A204.1 (cell line): ENCODE results near the gene POTEF.
"Not testable (repeated sequence)": the region's sequence is repeated elsewhere in the genome, so short reads cannot be mapped to it uniquely, and the experiment has no call there.

Experiments
- FAIRE-seq: peaks from 2 replicates; lab custom pipeline; 2012; peaks lifted over from hg19 to GRCh38; lab: Jason Lieb, UNC

The POTEF gene

GRCh38 chr2:130129120-130129829 lies at the start of gene POTEF:
Gene POTEF, minus strand, starts transcription at chr2:130129222. Its CDS starts 8,707 bp downstream, at chr2:130120515.
- not testable (repeated sequence) for FAIRE-seq

- not testable (repeated sequence) for FAIRE-seq
Measured at GRCh38 chr2:130174866-130175265, 45.8 kb upstream of the POTEF start.

- FAIRE-seq = no peak
Measured at GRCh38 chr2:130169896-130170295, 40.9 kb upstream of the POTEF start.

- not testable (repeated sequence) for FAIRE-seq
Measured at GRCh38 chr2:130169163-130169562, 40.1 kb upstream of the POTEF start.

- not testable (repeated sequence) for FAIRE-seq
Measured at GRCh38 chr2:130166611-130167010, 37.6 kb upstream of the POTEF start.

- no peak for FAIRE-seq
Measured at GRCh38 chr2:130165293-130166016, 36.4 kb upstream of the POTEF start.

GRCh38 chr2:130162968-130163367 lies 33.9 kb upstream of the POTEF start:
- FAIRE-seq = no peak

- FAIRE-seq = not testable (repeated sequence)
Measured at GRCh38 chr2:130162486-130162885, 33.5 kb upstream of the POTEF start.

- FAIRE-seq = not testable (repeated sequence)
Measured at GRCh38 chr2:130160838-130161705, 32.0 kb upstream of the POTEF start.

GRCh38 chr2:130160131-130160530 lies 31.1 kb upstream of the POTEF start:
- FAIRE-seq = no peak

GRCh38 chr2:130159376-130159775 lies 30.4 kb upstream of the POTEF start:
- FAIRE-seq = not testable (repeated sequence)

GRCh38 chr2:130158631-130159030 lies 29.6 kb upstream of the POTEF start:
- FAIRE-seq = no peak

GRCh38 chr2:130157825-130158514 lies 28.9 kb upstream of the POTEF start:
- FAIRE-seq = not testable (repeated sequence)

- not testable (repeated sequence) for FAIRE-seq
Measured at GRCh38 chr2:130157354-130157753, 28.3 kb upstream of the POTEF start.

- no peak for FAIRE-seq
Measured at GRCh38 chr2:130156624-130157004, 27.6 kb upstream of the POTEF start.

GRCh38 chr2:130155956-130156623 lies 27.1 kb upstream of the POTEF start:
- not testable (repeated sequence) for FAIRE-seq

- no peak for FAIRE-seq
Measured at GRCh38 chr2:130154773-130155765, 26.0 kb upstream of the POTEF start.

- FAIRE-seq = not testable (repeated sequence)
Measured at GRCh38 chr2:130154423-130154770, 25.4 kb upstream of the POTEF start.

- FAIRE-seq = not testable (repeated sequence)
Measured at GRCh38 chr2:130153721-130154422, 24.9 kb upstream of the POTEF start.
